H54 (cell line): Measurements from ENCODE around the gene DNAAF1.
"Not testable (repeated sequence)": the region's sequence is repeated elsewhere in the genome, so short reads cannot be mapped to it uniquely, and the experiment has no call there.

Experiments
- DNase-seq: peaks from one replicate; pipeline ENCODE4 v3.0.0; 2011; ENCODE audit warnings: low spot score, mixed read lengths; ENCODE audit not compliant: insufficient read length
- FAIRE-seq: peaks from 3 replicates; lab custom pipeline; 2011; peaks lifted over from hg19 to GRCh38; lab: Jason Lieb, UNC
- POLR2A ChIP-seq: IDR thresholded peaks from 2 replicates; pipeline ENCODE4 v1.6.1; 2011; ENCODE audit warnings: low read depth, mild to moderate bottlenecking, low read length

The DNAAF1 gene

DNA sequence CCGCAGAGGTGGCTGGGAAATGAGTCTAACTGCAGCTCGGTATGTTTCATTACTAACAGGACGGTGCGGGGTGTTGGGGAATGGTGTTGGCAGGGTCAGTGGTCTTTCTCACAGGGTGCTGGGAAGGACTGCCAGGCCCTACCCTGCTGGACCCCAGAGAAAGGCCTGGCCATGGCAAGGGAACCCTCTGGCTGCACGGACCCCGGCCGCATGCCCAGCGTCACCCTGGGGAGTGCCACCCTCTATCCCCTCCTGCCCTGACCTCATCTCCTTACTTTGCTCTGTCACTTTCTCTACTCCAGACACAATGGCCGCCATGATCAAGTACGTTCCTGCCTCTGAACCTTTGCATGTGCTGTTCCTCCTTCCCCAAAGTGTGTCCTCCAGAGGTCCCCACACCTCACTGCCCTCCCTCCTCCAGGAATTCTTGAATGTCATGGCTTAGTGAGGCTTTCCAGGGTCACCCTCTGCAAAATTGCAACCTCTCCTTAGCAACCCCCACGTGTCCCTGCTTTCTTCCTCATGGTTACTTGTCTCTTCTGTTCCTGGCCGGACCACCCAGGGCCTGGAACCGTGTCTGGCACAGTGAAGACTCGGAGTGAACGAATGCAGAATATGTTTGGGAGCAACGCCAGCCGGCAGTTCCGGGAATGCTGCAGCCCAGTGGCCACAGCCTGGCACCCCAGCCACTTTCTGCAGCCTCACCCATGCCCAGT, 61.0 kb downstream of the DNAAF1 start:
- TF ChIP-seq POLR2A = no peak
- DNase-seq (no peak), FAIRE-seq (no peak)

DNA sequence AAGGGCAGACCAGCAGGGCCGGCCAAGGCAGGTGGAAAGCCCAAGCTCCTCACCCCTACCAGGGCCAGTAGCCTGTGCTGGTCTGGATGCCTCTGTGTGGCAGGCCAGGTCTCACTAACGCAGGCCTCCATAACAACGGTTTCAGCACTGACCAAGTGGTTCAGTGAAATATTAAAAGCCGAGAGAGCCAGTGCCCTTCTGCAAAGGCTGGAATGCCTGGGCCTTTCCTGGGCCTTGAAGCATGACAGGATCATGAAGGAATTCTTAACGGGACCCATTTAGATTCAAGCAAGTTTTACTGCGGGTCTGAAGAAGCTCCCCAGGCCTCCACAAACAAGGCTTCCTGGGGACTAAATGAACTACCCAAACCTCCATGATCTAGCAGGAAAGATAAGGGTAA, 62.1 kb downstream of the DNAAF1 start:
- TF ChIP-seq POLR2A = no peak
- FAIRE-seq (no peak), DNase-seq (no peak)

DNA sequence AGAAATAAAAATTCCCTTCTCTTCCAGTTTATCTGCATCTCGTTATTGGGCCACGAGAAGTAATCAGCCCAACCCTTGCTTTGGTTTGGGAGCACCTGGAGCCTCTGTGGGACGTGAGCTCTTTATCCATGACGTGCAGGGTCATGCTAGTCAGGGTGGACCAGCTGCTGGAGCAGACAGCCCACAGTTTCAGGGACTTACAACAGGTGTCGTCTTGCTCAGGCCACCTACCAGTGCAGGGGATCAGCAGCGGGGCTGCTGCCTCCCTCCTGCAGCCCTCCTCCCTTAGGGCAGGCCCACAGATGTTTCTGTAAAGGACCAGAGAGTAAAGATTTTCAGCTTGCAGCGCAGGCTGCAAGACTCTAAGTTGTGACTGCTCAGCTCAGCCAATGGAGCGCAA, 62.8 kb downstream of the DNAAF1 start:
- no peak for TF ChIP-seq POLR2A
- FAIRE-seq (no peak), DNase-seq (no peak)

DNA sequence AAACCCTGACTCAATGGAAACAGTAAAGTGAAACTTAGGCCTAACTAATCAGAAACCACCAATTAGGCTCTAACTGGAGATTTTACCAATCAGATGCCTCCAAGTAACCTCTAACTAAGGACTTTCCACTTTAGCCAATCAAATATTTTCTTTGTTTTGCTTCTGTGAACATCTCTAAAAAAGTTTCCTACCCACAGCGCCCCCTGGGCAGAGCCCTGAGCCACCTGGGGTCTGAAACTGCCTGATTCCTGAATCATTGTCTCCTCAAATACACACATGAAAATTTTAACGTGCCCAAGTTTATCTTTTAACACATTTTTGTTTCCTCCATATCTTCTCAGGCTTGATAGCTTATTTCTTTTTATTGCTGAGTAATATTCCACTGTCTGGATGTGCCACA, 64.9 kb downstream of the DNAAF1 start:
- DNase-seq (no peak), FAIRE-seq (no peak)
- no peak for TF ChIP-seq POLR2A

DNA sequence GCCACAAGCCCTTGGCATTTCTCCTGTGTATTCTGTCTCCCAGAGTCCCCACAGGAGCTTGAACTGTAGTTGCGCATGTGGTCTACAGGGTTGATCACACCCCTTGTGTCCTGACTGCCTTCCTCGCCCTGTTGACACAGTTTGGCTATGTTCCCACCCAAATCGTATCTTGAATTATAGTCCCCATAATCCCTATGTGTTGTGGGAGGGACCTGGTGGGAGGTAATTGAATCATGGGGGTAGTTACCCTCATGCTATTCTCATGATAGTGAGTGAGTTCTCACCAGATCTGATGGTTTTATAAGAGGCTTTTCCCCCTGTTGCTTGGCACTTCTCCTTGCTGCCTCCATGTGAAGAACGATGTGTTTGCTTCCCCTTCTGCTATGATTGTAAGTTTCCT, 67.0 kb downstream of the DNAAF1 start:
- DNase-seq (no peak), FAIRE-seq (no peak)
- TF ChIP-seq POLR2A = no peak

DNA sequence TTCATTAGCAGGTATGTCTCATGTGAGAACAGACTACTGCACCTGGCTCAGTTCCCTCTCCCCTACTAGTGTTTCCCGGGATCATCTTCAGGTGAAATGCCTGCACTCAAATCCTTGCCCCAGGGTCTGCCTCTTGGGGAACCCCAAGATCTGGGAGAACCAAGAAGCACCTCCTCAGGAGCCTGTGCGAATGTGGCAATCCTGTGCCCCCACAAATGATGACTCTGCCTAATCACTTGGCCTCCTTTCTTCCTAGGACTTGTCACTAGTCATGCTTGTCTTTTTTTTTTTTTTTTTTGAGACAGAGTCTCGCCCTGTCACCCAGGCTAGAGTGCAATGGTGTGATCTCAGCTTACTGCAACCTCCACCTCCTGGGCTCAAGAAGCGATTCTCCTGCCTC, 67.5 kb downstream of the DNAAF1 start:
- no peak for TF ChIP-seq POLR2A

DNA sequence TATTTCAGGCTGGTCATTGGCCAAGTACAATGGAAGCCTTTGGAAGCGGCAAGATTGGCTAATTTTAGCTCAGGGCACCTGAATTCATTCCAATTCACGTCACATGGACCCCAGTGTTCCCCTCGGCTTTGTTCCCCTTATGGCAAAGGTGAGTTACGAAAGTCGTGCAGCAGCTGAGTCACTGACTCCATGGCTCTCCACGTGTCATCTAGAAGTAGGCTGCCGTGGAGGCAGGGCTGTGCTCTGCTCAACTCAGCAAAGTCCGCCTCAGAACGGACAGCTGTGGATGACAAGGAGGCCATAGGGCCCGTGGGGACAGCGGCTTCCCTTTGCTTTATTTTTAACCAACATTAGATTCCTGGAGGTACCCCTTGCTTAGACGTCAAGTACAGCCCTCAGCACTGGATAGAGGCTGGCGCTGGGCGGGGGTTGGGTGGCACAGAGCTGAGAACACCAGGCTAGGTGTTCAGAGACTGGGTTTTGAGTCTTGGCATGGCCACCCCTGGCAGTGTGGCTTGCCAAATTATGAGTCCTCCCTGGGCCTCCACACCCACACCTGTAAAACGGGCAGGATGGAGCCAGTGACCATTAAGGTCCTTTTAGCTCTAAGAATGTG, 69.5 kb downstream of the DNAAF1 start:
- FAIRE-seq (no peak), DNase-seq (no peak)
- TF ChIP-seq POLR2A = no peak

More for the DNA sequence above, 67.5 kb downstream of the DNAAF1 start:
- no peak for FAIRE-seq
- DNase-seq = no peak

DNA sequence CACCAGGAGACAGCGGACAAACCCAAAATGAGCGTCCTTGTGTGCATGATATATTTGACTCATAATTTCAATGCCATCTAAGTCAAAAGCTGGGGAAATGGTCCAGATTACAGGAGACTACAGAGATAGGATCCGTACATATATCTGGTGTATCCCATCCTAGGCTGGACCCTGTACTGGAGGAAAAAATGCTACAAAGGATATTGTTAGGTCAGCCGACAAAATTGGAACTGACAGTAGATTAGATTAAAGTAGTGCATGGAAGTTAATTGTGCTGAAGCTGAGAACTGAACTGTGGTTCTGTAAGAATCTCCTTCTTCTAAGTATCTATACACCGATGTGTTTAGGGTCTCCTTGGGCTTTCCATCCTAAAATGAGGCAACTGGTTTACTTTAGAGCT, 70.4 kb downstream of the DNAAF1 start:
- DNase-seq (no peak), FAIRE-seq (no peak)
- TF ChIP-seq POLR2A = no peak

DNA sequence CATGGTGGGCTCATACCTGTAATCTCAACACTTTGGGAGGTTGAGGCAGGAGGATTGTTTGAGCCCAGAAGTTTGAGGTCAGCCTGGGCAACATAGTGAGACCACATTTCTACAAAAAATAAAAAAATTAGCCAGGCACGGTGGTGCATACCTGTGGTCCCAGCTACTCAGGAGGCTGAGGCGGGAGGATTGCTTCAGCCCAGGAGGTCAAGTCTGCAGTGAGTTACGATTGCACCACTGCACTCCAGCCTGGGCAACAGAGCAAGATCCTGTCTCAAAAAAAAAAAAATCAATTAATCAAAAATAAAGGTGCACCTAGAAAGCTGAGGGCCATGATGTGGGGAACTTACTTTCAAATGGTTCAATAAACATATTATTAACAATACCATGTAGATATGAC, 71.0 kb downstream of the DNAAF1 start:
- DNase-seq, FAIRE-seq: not testable (repeated sequence)

DNA sequence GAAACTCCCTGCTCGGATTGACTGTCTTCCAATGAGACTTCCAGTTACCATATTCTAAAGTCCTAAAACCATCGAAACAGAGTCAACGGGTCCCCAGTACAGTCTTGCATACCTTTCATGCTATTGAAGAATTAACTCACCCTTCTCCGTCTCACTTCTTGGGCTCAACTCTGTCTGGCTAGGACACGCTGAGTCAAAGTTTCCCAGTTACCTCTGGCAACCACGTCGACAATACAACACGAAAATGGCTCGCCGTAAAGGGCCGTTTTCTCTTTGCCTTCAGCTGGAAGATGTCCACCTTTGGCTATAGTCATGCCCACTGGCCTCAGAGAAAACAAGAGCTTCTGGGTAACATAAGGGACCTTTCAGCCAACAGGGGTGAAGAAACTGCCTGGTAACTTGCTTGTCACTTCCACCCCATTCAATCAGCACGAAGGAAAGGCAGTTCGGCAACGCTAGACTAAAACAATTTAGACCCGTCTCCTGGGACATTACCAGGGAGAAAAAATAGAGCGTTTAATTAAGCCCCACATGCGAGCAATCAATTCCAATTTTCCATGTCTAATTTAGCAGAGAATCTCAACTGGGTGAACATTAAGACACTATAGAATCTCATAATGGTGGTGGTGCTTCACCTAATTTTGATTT, 73.2 kb downstream of the DNAAF1 start:
- no peak for TF ChIP-seq POLR2A
- FAIRE-seq (no peak), DNase-seq (no peak)

DNA sequence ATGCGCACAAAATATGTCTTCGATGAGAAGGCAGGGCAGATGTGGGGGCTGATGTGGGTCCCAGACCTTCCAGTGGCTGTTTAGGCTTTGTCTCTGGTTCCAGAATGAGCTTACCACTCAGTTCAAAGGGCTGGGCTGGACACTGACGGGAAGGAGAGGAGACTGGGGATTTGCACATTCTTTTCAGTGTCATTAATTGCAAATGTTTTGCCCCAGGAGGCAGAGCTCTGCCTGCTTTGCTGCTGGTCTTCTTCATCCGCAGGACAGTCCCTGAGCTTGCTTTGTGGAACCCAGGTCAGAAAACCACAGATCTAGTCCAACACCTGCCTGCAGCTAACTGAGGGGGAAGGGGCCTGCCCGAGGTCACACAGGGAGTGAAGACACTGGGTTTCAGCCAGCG, 73.8 kb downstream of the DNAAF1 start:
- FAIRE-seq (no peak), DNase-seq (no peak)
- TF ChIP-seq POLR2A = no peak

DNA sequence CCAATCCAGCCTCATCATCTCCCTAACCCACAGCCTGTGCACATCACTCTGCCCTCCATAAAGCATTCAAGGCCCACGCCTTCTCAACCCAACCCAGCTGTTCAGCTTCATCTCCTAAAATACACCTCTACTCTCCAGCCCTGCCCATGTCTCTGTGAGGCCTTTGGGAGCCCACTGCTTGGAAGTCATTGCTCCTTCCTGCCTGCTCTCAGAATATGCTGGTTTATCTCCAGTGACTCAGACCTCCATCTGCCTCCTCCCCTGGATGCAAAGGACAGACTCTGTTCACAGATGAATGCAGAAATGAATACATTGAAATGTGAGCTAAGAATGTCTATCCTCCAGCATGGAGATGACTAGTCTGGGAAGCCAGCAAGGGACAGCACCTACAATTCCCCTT, 75.7 kb downstream of the DNAAF1 start:
- peak; percentile 42 for DNase-seq
- TF ChIP-seq POLR2A = no peak
- FAIRE-seq = no peak

DNA sequence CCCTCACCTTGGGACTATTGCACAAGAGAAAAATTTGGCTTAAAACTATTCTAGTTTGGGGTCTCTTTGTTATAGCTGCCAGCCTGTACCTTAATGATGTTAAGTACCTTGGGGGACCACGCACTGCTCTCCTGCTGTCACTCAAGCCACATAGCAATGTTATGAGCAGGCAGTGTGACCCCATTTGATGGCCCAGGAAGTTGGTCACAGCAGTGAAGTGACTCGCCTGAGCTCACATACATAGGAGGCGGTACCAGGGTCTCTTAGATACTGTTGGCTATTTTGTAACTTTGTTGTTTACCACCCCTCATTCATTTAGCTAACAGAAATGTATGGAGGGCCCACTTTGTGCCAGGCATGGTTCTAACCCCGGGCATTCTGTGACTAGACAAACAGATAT, 78.3 kb downstream of the DNAAF1 start:
- TF ChIP-seq POLR2A = no peak
- DNase-seq (no peak), FAIRE-seq (no peak)

DNA sequence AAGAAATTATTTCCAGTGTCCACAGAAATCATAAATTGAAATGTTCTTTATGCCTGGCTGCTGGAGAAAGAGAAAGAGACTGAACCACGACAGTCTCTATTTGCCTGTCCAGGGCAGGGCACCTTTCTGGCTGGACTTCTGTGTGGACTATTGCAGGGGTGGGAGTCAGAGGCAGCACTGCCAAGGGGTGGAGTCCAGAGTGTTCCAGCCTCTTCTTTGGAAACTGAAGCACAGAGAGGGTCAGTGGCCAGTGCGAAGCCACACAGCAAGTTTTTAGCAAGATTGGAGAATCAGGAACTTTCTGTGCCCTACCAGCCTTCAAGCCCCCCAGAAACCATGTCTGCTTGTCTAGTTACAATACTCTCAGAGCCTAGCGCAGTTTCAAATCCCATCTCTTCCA, 79.4 kb downstream of the DNAAF1 start:
- DNase-seq (no peak), FAIRE-seq (no peak)
- TF ChIP-seq POLR2A = no peak

DNA sequence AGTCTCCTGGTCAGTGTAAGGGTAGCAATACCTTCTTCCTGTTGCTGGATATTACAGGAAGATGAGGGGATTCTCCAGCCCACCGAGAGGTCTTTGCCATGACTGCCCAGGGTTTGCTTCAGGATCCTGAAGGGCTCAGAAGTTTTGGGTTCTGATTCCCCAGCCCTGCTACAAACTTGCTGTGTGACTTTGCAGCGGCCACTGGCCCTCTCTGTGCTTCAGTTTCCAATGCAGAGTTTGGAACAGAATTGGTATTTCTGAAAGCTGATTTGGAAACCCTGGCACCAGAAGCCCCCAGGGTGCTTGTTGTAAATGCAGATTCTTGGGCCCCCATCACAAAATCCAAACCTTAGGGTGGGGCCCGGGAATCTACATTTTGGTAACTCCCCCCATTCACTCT, 80.0 kb downstream of the DNAAF1 start:
- FAIRE-seq (no peak), DNase-seq (no peak)
- no peak for TF ChIP-seq POLR2A

DNA sequence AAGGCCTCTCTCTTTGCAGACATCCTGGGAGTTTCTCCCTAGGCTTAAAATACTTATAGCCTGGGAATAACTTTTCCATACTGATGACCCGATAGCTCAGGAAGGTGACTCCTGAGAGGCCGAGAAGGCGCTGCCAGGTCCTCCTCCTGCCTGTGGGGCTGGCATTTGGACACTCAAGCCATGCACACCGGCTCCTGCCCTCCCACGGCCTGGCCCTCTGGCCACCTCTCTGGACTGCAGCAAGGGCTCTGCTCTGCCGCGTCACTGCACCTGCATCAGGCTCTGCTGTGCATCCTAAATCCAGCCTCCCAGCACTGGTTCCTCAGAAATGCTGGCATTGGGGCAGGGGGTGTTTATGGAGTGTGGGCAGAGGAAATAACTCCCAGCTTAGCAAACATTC, 80.5 kb downstream of the DNAAF1 start:
- FAIRE-seq = no peak
- no peak for TF ChIP-seq POLR2A

More for the DNA sequence above, 80.5 kb downstream of the DNAAF1 start:
- no peak for DNase-seq
